Activated CD4-positive, alpha-beta T cell treated with anti-CD3 and anti-CD28 coated beads, Interleukin-2, amount 50 U/mL, for 1 hour (primary cell): ENCODE data around the gene SPG7.

Experiments
- DNase-seq: peaks from one replicate; pipeline ENCODE4 v3.0.0-alpha.2; 2020

SPG7 gene

GRCh38 chr16:89602952-89603590 lies 94.9 kb downstream of the SPG7 start:
- DNase-seq: no peak

- no peak for DNase-seq
These were observed 96.6 kb downstream of the SPG7 start for GRCh38 chr16:89604764-89605163.

GRCh38 chr16:89605186-89605970 lies 97.2 kb downstream of the SPG7 start:
- DNase-seq: no peak

DNA sequence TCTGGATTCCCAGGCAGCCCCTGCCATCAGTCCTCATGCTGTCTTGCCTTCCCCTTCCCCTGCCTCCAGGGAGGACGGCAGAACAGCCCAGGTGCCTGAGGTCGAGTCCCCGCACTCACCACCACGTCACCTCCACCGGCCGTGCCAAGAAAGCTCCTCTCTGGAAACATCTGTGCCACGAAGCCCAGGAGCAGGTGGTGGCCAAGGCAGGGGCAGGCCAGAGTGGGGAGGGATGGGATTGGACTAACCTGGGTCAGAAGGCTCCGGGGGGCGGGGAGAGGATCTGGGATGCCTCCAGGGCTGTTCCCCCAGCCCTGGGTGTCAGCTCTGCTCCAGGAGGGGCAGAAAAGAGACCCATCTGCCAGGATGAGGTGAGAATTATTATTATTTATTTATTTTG lies 97.8 kb downstream of the SPG7 start:
- DNase-seq: no peak
